ENCODE data around the gene NPY1R. TPM values are rescaled to one million over a fixed set of nuclear protein-coding genes. Genes with fewer than 3 reads are reported as not detected.

The NPY1R gene
- 0.02 TPM in 1 of 2 replicates, not detected in the other for total RNA-seq (2014; rRNA removed; shearing (Covaris generic))

- H3K27ac ChIP-seq: no peak within 1 kb of the TSS
- H3K4me3 ChIP-seq: no peak within 1 kb of the TSS
- H3K9me3 ChIP-seq (replicated peaks): no peaks in the 10 kb centered on the region
- DNase-seq: peak; percentile 8 to 20
- H3K36me3 ChIP-seq: no peaks in the 10 kb centered on the region
- H3K4me1 ChIP-seq: no peaks in the 10 kb centered on the region
- H3K27me3 ChIP-seq: no peaks in the 10 kb centered on the region
These were observed at the start of gene NPY1R for GRCh38 chr4:163332526-163333406. Gene NPY1R (minus strand): TSS chr4:163332596. CDS start chr4:163326554, 6,042 bp downstream.

- no peak overlapping the region for H3K4me3 ChIP-seq
- H3K36me3 ChIP-seq: no peaks in the 10 kb centered on the region
- H3K27ac ChIP-seq: no peak overlapping the region
- H3K9me3 ChIP-seq (replicated peaks): no peaks in the 10 kb centered on the region
- H3K4me1 ChIP-seq: no peaks in the 10 kb centered on the region
- H3K27me3 ChIP-seq: no peaks in the 10 kb centered on the region
- DNase-seq: no peak
These were observed 48.3 kb upstream of the NPY1R start for GRCh38 chr4:163380703-163381102.

- no peaks in the 10 kb centered on the region for H3K9me3 ChIP-seq (replicated peaks)
- H3K4me1 ChIP-seq: no peaks in the 10 kb centered on the region
- no peaks in the 10 kb centered on the region for H3K27me3 ChIP-seq
- no peak overlapping the region for H3K4me3 ChIP-seq
- no peak for DNase-seq
- H3K36me3 ChIP-seq: no peaks in the 10 kb centered on the region
- H3K27ac ChIP-seq: no peak overlapping the region
These were observed 46.3 kb upstream of the NPY1R start for GRCh38 chr4:163378661-163379060.

- H3K27me3 ChIP-seq: no peaks in the 10 kb centered on the region
- no peak overlapping the region for H3K4me3 ChIP-seq
- DNase-seq: no peak
- H3K9me3 ChIP-seq (replicated peaks): no peaks in the 10 kb centered on the region
- H3K4me1 ChIP-seq: no peaks in the 10 kb centered on the region
- H3K27ac ChIP-seq: no peak overlapping the region
- H3K36me3 ChIP-seq: no peaks in the 10 kb centered on the region
These were observed 39.6 kb upstream of the NPY1R start for GRCh38 chr4:163372029-163372428.

GRCh38 chr4:163367651-163368050 lies 35.3 kb upstream of the NPY1R start:
- Histone ChIP-seq H3K36me3 (no peaks in the 10 kb centered on the region), H3K27me3 (no peaks in the 10 kb centered on the region), H3K4me3 (no peak overlapping the region), H3K4me1 (no peaks in the 10 kb centered on the region), H3K9me3 (replicated peaks) (no peaks in the 10 kb centered on the region), H3K27ac (no peak overlapping the region)
- no peak for DNase-seq

- Histone ChIP-seq H3K4me1 (no peaks in the 10 kb centered on the region), H3K4me3 (no peak overlapping the region), H3K9me3 (replicated peaks) (no peaks in the 10 kb centered on the region), H3K27ac (no peak overlapping the region), H3K36me3 (no peaks in the 10 kb centered on the region), H3K27me3 (no peaks in the 10 kb centered on the region)
- no peak for DNase-seq
These were observed 23.7 kb upstream of the NPY1R start for GRCh38 chr4:163356104-163356503.

- Histone ChIP-seq H3K27me3 (no peaks in the 10 kb centered on the region), H3K4me1 (no peaks in the 10 kb centered on the region), H3K4me3 (no peak overlapping the region), H3K36me3 (no peaks in the 10 kb centered on the region), H3K9me3 (replicated peaks) (no peaks in the 10 kb centered on the region), H3K27ac (no peak overlapping the region)
- no peak for DNase-seq
These were observed 20.7 kb upstream of the NPY1R start for GRCh38 chr4:163353054-163353453.

GRCh38 chr4:163350672-163351071 lies 18.3 kb upstream of the NPY1R start:
- no peaks in the 10 kb centered on the region for H3K9me3 ChIP-seq (replicated peaks)
- H3K4me1 ChIP-seq: no peaks in the 10 kb centered on the region
- H3K4me3 ChIP-seq: no peak overlapping the region
- no peaks in the 10 kb centered on the region for H3K36me3 ChIP-seq
- no peak overlapping the region for H3K27ac ChIP-seq
- H3K27me3 ChIP-seq: no peaks in the 10 kb centered on the region
- DNase-seq: no peak

GRCh38 chr4:163344147-163345125 lies 12.0 kb upstream of the NPY1R start:
- Histone ChIP-seq H3K36me3 (no peaks in the 10 kb centered on the region), H3K4me1 (no peaks in the 10 kb centered on the region), H3K27me3 (no peaks in the 10 kb centered on the region), H3K9me3 (replicated peaks) (no peaks in the 10 kb centered on the region), H3K4me3 (peak overlapping the region; percentile 24), H3K27ac (no peak overlapping the region)
- peak; percentile 1 to 13 for DNase-seq

- no peaks in the 10 kb centered on the region for H3K9me3 ChIP-seq (replicated peaks)
- no peaks in the 10 kb centered on the region for H3K36me3 ChIP-seq
- H3K4me3 ChIP-seq: peak within 1 kb of the TSS; percentile 24
- H3K27me3 ChIP-seq: no peaks in the 10 kb centered on the region
- no peaks in the 10 kb centered on the region for H3K4me1 ChIP-seq
- no peak within 1 kb of the TSS for H3K27ac ChIP-seq
- no peak for DNase-seq
These were observed 11.3 kb upstream of the NPY1R start, which contains the start of gene NPY5R for GRCh38 chr4:163343604-163344146. Gene NPY5R (plus strand): TSS chr4:163343892. CDS start chr4:163350274, 6,382 bp downstream.

GRCh38 chr4:163335384-163335783 lies 3.0 kb upstream of the NPY1R start:
- Histone ChIP-seq H3K27me3 (no peaks in the 10 kb centered on the region), H3K9me3 (replicated peaks) (no peaks in the 10 kb centered on the region), H3K4me3 (no peak overlapping the region), H3K36me3 (no peaks in the 10 kb centered on the region), H3K4me1 (no peaks in the 10 kb centered on the region), H3K27ac (no peak overlapping the region)
- DNase-seq: no peak

- H3K4me3 ChIP-seq: no peak overlapping the region
- H3K4me1 ChIP-seq: no peaks in the 10 kb centered on the region
- no peaks in the 10 kb centered on the region for H3K9me3 ChIP-seq (replicated peaks)
- no peaks in the 10 kb centered on the region for H3K36me3 ChIP-seq
- DNase-seq: no peak
- no peaks in the 10 kb centered on the region for H3K27me3 ChIP-seq
- H3K27ac ChIP-seq: no peak overlapping the region
These were observed 593 bp downstream of the NPY1R start for GRCh38 chr4:163331629-163332376.

- no peaks in the 10 kb centered on the region for H3K36me3 ChIP-seq
- H3K4me3 ChIP-seq: no peak overlapping the region
- no peaks in the 10 kb centered on the region for H3K4me1 ChIP-seq
- no peak overlapping the region for H3K27ac ChIP-seq
- no peaks in the 10 kb centered on the region for H3K9me3 ChIP-seq (replicated peaks)
- no peaks in the 10 kb centered on the region for H3K27me3 ChIP-seq
- DNase-seq: no peak
These were observed 1.3 kb downstream of the NPY1R start for GRCh38 chr4:163330916-163331628.

GRCh38 chr4:163317110-163317509 lies 15.3 kb downstream of the NPY1R start:
- no peak overlapping the region for H3K27ac ChIP-seq
- H3K4me3 ChIP-seq: no peak overlapping the region
- H3K9me3 ChIP-seq (replicated peaks): no peaks in the 10 kb centered on the region
- no peaks in the 10 kb centered on the region for H3K36me3 ChIP-seq
- no peak for DNase-seq
- no peaks in the 10 kb centered on the region for H3K4me1 ChIP-seq
- H3K27me3 ChIP-seq: no peaks in the 10 kb centered on the region
